ENCODE results near the gene B3GNT5.

Gene B3GNT5

GRCh38 chr3:183217548-183218332 is 35.3 kb upstream of the B3GNT5 start:
- no peak for TF ChIP-seq CTCF (conservative IDR thresholded peaks at IDR 0.05; ENCODE audit: low read depth, low read length)
- no peak for DNase-seq (ENCODE audit: low read depth)
- H3K4me3 ChIP-seq (ENCODE audit: low read depth, low read length) = no peak overlapping the region

DNA sequence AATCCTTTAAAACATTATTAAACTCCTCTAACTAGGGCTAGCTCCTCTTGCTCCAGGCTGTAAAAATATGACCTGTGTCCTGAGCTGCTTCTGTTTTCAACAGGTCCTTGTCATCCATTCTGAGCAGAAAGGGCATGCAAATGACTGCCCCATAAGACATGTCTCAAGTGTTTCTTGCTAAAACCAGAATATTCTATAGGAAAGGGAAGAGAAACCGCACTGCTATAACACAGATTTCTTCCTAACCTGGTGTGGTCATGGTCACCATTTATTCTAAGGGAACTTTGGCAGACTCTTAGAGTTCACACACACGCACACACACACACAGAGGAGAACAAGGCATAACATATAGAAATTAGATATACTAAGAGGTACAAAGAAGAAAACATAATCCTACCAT is 34.2 kb upstream of the B3GNT5 start:
- DNase-seq (ENCODE audit: low read depth) = no peak
- no peak overlapping the region for H3K4me3 ChIP-seq (ENCODE audit: low read depth, low read length)
- TF ChIP-seq CTCF (conservative IDR thresholded peaks at IDR 0.05; ENCODE audit: low read depth, low read length) = no peak

DNA sequence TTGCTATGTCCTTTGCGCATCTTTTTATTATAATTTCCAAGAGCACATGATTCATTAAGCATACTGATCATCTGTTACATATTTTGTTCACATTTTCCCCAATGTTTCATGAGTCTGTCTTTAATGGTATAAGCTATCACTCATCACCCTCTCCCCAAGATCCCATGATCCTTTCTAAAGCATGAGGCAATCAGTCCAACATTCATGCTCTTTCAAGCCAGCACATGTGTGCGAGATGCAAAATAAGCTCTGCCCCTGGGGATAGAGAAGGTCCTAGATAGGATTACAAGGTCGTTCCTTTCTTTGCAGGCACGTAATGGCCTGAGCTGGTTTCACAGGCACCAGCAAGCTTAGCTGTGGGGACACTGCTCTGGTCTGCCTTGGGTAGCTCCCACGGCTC is 32.2 kb upstream of the B3GNT5 start:
- peak; percentile 22 for DNase-seq (ENCODE audit: low read depth)
- TF ChIP-seq CTCF (conservative IDR thresholded peaks at IDR 0.05; ENCODE audit: low read depth, low read length) = no peak
- no peak overlapping the region for H3K4me3 ChIP-seq (ENCODE audit: low read depth, low read length)

GRCh38 chr3:183222631-183223235 is 30.3 kb upstream of the B3GNT5 start:
- no peak for DNase-seq (ENCODE audit: low read depth)
- TF ChIP-seq CTCF (conservative IDR thresholded peaks at IDR 0.05; ENCODE audit: low read depth, low read length) = no peak

GRCh38 chr3:183224180-183224970 is 28.7 kb upstream of the B3GNT5 start:
- TF ChIP-seq CTCF (conservative IDR thresholded peaks at IDR 0.05; ENCODE audit: low read depth, low read length) = no peak
- no peak overlapping the region for H3K4me3 ChIP-seq (ENCODE audit: low read depth, low read length)
- no peak for DNase-seq (ENCODE audit: low read depth)

More at GRCh38 chr3:183222631-183223235, 30.3 kb upstream of the B3GNT5 start:
- H3K4me3 ChIP-seq (ENCODE audit: low read depth, low read length) = no peak overlapping the region

GRCh38 chr3:183226333-183226890 is 26.6 kb upstream of the B3GNT5 start:
- TF ChIP-seq CTCF (conservative IDR thresholded peaks at IDR 0.05; ENCODE audit: low read depth, low read length) = no peak
- H3K4me3 ChIP-seq (ENCODE audit: low read depth, low read length) = no peak overlapping the region
- DNase-seq (ENCODE audit: low read depth) = no peak

All from choroid plexus epithelial cell (primary cell).